Central memory CD8-positive, alpha-beta T cell (primary cell): Measurements from ENCODE around the gene SPRR3.

Source experiments
- ATAC-seq: fragments of 150-1000 bp; cut with Tn5 transposase; replicated peaks from 2 replicates; pipeline ENCODE4 v1.10.0; 2022; ENCODE audit warnings: mild to moderate bottlenecking, moderate FRiP score, moderate number of reproducible peaks; ENCODE audit not compliant: poor library complexity, severe bottlenecking; ENCODE audit errors: extremely low read depth
- DNase-seq, 2 donors: peaks; one replicate each; pipeline ENCODE4 v3.0.0; 2021; ENCODE audit warnings: low spot score in 2 of 2
- H3K27ac Mint-ChIP-seq: one replicate; pipeline ENCODE4 v1.8.0; 2022; ENCODE audit warnings: low read depth, mild to moderate bottlenecking, moderate library complexity, mixed read lengths
- H3K27me3 Mint-ChIP-seq: one replicate; pipeline ENCODE4 v1.8.0; 2022; ENCODE audit warnings: mixed read lengths
- H3K36me3 Mint-ChIP-seq: one replicate; pipeline ENCODE4 v1.8.0; 2022; ENCODE audit warnings: mild to moderate bottlenecking, moderate library complexity, mixed read lengths; ENCODE audit not compliant: insufficient read depth
- H3K4me1 Mint-ChIP-seq: one replicate; pipeline ENCODE4 v1.8.0; 2022; ENCODE audit warnings: mixed read lengths
- H3K4me3 Mint-ChIP-seq: one replicate; pipeline ENCODE4 v1.8.0; 2022; ENCODE audit warnings: mild to moderate bottlenecking, moderate library complexity, mixed read lengths
- H3K9me3 Mint-ChIP-seq: one replicate; pipeline ENCODE4 v1.8.0; 2022; ENCODE audit warnings: mixed read lengths

The SPRR3 gene

GRCh38 chr1:153001382-153001781 lies at the start of gene SPRR3:
Gene SPRR3 (plus strand): TSS chr1:153001749. CDS start chr1:153003021, 1,272 bp downstream.
- DNase-seq = no peak
- H3K9me3 Mint-ChIP-seq = no peaks in the 10 kb centered on the region
- H3K27ac Mint-ChIP-seq = no peak within 1 kb of the TSS
- no peaks in the 10 kb centered on the region for H3K36me3 Mint-ChIP-seq
- H3K4me3 Mint-ChIP-seq = no peak within 1 kb of the TSS
- peaks cover 29% of the 10 kb centered on the region for H3K27me3 Mint-ChIP-seq
- no peaks in the 10 kb centered on the region for H3K4me1 Mint-ChIP-seq
- ATAC-seq = no peak

- Mint-ChIP-seq H3K9me3 (no peaks in the 10 kb centered on the region), H3K4me3 (no peak overlapping the region), H3K27ac (no peak overlapping the region), H3K36me3 (no peaks in the 10 kb centered on the region), H3K4me1 (no peaks in the 10 kb centered on the region), H3K27me3 (peaks cover 40% of the 10 kb centered on the region)
- no peak for DNase-seq
- ATAC-seq = no peak
Measured at GRCh38 chr1:152953761-152954160, 47.8 kb upstream of the SPRR3 start.

GRCh38 chr1:152954436-152954835 lies 47.1 kb upstream of the SPRR3 start:
- no peak overlapping the region for H3K4me3 Mint-ChIP-seq
- H3K36me3 Mint-ChIP-seq = no peaks in the 10 kb centered on the region
- ATAC-seq = no peak
- no peaks in the 10 kb centered on the region for H3K4me1 Mint-ChIP-seq
- peaks cover 45% of the 10 kb centered on the region for H3K27me3 Mint-ChIP-seq
- no peak overlapping the region for H3K27ac Mint-ChIP-seq
- no peak for DNase-seq
- H3K9me3 Mint-ChIP-seq = no peaks in the 10 kb centered on the region

GRCh38 chr1:152957561-152957960 lies 44.0 kb upstream of the SPRR3 start:
- peaks cover 31% of the 10 kb centered on the region for H3K27me3 Mint-ChIP-seq
- H3K27ac Mint-ChIP-seq = no peak overlapping the region
- no peaks in the 10 kb centered on the region for H3K4me1 Mint-ChIP-seq
- no peaks in the 10 kb centered on the region for H3K9me3 Mint-ChIP-seq
- no peaks in the 10 kb centered on the region for H3K36me3 Mint-ChIP-seq
- H3K4me3 Mint-ChIP-seq = no peak overlapping the region
- DNase-seq (no peak), ATAC-seq (no peak)

- DNase-seq = no peak
- Mint-ChIP-seq H3K27me3 (peaks cover 30% of the 10 kb centered on the region), H3K36me3 (no peaks in the 10 kb centered on the region), H3K9me3 (no peaks in the 10 kb centered on the region), H3K4me3 (no peak overlapping the region), H3K4me1 (no peaks in the 10 kb centered on the region), H3K27ac (no peak overlapping the region)
- no peak for ATAC-seq
Measured at GRCh38 chr1:152959273-152959672, 42.3 kb upstream of the SPRR3 start.

- Mint-ChIP-seq H3K4me1 (no peaks in the 10 kb centered on the region), H3K36me3 (no peaks in the 10 kb centered on the region), H3K9me3 (no peaks in the 10 kb centered on the region), H3K27me3 (peaks cover 34% of the 10 kb centered on the region), H3K4me3 (no peak overlapping the region), H3K27ac (no peak overlapping the region)
- ATAC-seq (no peak), DNase-seq (no peak)
Measured at GRCh38 chr1:152959801-152960451, 41.6 kb upstream of the SPRR3 start.

- no peak for ATAC-seq
- Mint-ChIP-seq H3K27me3 (peaks cover 40% of the 10 kb centered on the region), H3K36me3 (no peaks in the 10 kb centered on the region), H3K9me3 (no peaks in the 10 kb centered on the region), H3K27ac (no peak overlapping the region), H3K4me3 (no peak overlapping the region), H3K4me1 (no peaks in the 10 kb centered on the region)
- no peak for DNase-seq
Measured at GRCh38 chr1:152960452-152961044, 41.0 kb upstream of the SPRR3 start.

- peaks cover 45% of the 10 kb centered on the region for H3K27me3 Mint-ChIP-seq
- H3K27ac Mint-ChIP-seq = no peak overlapping the region
- DNase-seq = no peak
- no peaks in the 10 kb centered on the region for H3K4me1 Mint-ChIP-seq
- H3K4me3 Mint-ChIP-seq = no peak overlapping the region
- H3K9me3 Mint-ChIP-seq = no peaks in the 10 kb centered on the region
- no peaks in the 10 kb centered on the region for H3K36me3 Mint-ChIP-seq
- ATAC-seq = no peak
Measured at GRCh38 chr1:152961226-152961891, 40.2 kb upstream of the SPRR3 start.

- Mint-ChIP-seq H3K9me3 (no peaks in the 10 kb centered on the region), H3K27ac (no peak overlapping the region), H3K36me3 (no peaks in the 10 kb centered on the region), H3K4me1 (no peaks in the 10 kb centered on the region), H3K27me3 (peaks cover 53% of the 10 kb centered on the region), H3K4me3 (no peak overlapping the region)
- ATAC-seq (no peak), DNase-seq (no peak)
Measured at GRCh38 chr1:152962876-152963415, 38.6 kb upstream of the SPRR3 start.

- H3K4me1 Mint-ChIP-seq = no peaks in the 10 kb centered on the region
- H3K27me3 Mint-ChIP-seq = peaks cover 43% of the 10 kb centered on the region
- no peaks in the 10 kb centered on the region for H3K9me3 Mint-ChIP-seq
- H3K4me3 Mint-ChIP-seq = no peak overlapping the region
- no peak overlapping the region for H3K27ac Mint-ChIP-seq
- no peaks in the 10 kb centered on the region for H3K36me3 Mint-ChIP-seq
- DNase-seq (no peak), ATAC-seq (no peak)
Measured at GRCh38 chr1:152964536-152964935, 37.0 kb upstream of the SPRR3 start.

- no peaks in the 10 kb centered on the region for H3K9me3 Mint-ChIP-seq
- peaks cover 3% of the 10 kb centered on the region for H3K36me3 Mint-ChIP-seq
- no peak overlapping the region for H3K27ac Mint-ChIP-seq
- ATAC-seq = no peak
- no peak overlapping the region for H3K4me3 Mint-ChIP-seq
- no peak for DNase-seq
- peaks cover 43% of the 10 kb centered on the region for H3K27me3 Mint-ChIP-seq
- H3K4me1 Mint-ChIP-seq = no peaks in the 10 kb centered on the region
Measured at GRCh38 chr1:152965853-152966252, 35.7 kb upstream of the SPRR3 start.

- Mint-ChIP-seq H3K4me1 (no peaks in the 10 kb centered on the region), H3K4me3 (no peak overlapping the region), H3K36me3 (peaks cover 3% of the 10 kb centered on the region), H3K9me3 (no peaks in the 10 kb centered on the region), H3K27ac (no peak overlapping the region), H3K27me3 (peaks cover 49% of the 10 kb centered on the region)
- DNase-seq (no peak), ATAC-seq (no peak)
Measured at GRCh38 chr1:152967201-152967600, 34.3 kb upstream of the SPRR3 start.

GRCh38 chr1:152968248-152968647 lies 33.3 kb upstream of the SPRR3 start:
- no peak overlapping the region for H3K4me3 Mint-ChIP-seq
- no peak for ATAC-seq
- H3K27ac Mint-ChIP-seq = no peak overlapping the region
- no peaks in the 10 kb centered on the region for H3K4me1 Mint-ChIP-seq
- DNase-seq = no peak
- H3K27me3 Mint-ChIP-seq = peaks cover 58% of the 10 kb centered on the region
- H3K9me3 Mint-ChIP-seq = no peaks in the 10 kb centered on the region
- H3K36me3 Mint-ChIP-seq = peaks cover 3% of the 10 kb centered on the region
